K562 (cell line): ENCODE results near the gene RGPD4.
"Not testable (repeated sequence)": the region's sequence is repeated elsewhere in the genome, so short reads cannot be mapped to it uniquely, and the experiment has no call there.

ENCODE experiments used
- EP300 ChIP-seq: IDR thresholded peaks from 2 replicates; pipeline ENCODE4 v1.6.1; 2012; ENCODE audit warnings: low read length, improper control_type of control experiment
- HDAC2 ChIP-seq: fragments of 450-650 bp; IDR thresholded peaks from 2 replicates; pipeline ENCODE4 v1.6.1; 2016; ENCODE audit warnings: mild to moderate bottlenecking
- TF ChIP-seq, protein P1 (sequence below): fragments of 250-450 bp; sonication (Bioruptor Pico); IDR thresholded peaks from 2 replicates; pipeline ENCODE4 v1.8.0; 2022; ENCODE audit warnings: moderate library complexity, mild to moderate bottlenecking, inconsistent platforms
- TF ChIP-seq, protein P2 (sequence below): sonication (generic); formaldehyde crosslinking; IDR thresholded peaks from 2 replicates; pipeline ENCODE4 v1.5.0; 2020; ENCODE audit warnings: missing genetic modification reagents

DNA sequence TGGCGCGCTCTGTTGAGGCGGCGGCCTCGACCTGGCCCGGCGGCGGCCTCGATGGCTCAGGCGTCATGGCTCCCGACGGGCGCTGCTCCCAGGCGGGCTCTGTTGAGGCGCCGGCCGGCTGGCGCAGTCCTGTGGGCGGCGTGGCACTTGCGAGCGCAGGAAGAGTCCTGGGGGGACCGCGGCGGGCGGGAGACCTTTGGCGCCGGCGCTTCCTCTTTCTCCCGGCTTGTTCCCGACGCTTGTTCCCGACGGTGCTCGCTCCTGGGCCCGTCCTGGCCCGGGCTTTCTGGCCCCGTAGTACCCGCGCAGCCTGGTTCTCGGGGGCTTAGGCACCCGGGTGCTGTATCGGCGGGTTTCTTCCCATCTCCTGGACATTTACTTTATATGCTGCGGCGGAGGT, 2.8 kb downstream of the RGPD4 start:
- TF ChIP-seq, protein P1, sequence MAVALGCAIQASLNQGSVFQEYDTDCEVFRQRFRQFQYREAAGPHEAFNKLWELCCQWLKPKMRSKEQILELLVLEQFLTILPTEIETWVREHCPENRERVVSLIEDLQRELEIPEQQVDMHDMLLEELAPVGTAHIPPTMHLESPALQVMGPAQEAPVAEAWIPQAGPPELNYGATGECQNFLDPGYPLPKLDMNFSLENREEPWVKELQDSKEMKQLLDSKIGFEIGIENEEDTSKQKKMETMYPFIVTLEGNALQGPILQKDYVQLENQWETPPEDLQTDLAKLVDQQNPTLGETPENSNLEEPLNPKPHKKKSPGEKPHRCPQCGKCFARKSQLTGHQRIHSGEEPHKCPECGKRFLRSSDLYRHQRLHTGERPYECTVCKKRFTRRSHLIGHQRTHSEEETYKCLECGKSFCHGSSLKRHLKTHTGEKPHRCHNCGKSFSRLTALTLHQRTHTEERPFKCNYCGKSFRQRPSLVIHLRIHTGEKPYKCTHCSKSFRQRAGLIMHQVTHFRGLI (CRISPR knock-in tag), result not testable (repeated sequence)
- TF ChIP-seq, protein P2, sequence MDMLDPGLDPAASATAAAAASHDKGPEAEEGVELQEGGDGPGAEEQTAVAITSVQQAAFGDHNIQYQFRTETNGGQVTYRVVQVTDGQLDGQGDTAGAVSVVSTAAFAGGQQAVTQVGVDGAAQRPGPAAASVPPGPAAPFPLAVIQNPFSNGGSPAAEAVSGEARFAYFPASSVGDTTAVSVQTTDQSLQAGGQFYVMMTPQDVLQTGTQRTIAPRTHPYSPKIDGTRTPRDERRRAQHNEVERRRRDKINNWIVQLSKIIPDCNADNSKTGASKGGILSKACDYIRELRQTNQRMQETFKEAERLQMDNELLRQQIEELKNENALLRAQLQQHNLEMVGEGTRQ, result not testable (repeated sequence)
- TF ChIP-seq EP300, HDAC2: not testable (repeated sequence)
